Measurements from ENCODE around the gene LCT.
A peak's percentile ranks its signal among the peaks of the same experiment; 100 is the strongest.
"Not testable (repeated sequence)": the region's sequence is repeated elsewhere in the genome, so short reads cannot be mapped to it uniquely, and the experiment has no call there.

The LCT gene

DNA sequence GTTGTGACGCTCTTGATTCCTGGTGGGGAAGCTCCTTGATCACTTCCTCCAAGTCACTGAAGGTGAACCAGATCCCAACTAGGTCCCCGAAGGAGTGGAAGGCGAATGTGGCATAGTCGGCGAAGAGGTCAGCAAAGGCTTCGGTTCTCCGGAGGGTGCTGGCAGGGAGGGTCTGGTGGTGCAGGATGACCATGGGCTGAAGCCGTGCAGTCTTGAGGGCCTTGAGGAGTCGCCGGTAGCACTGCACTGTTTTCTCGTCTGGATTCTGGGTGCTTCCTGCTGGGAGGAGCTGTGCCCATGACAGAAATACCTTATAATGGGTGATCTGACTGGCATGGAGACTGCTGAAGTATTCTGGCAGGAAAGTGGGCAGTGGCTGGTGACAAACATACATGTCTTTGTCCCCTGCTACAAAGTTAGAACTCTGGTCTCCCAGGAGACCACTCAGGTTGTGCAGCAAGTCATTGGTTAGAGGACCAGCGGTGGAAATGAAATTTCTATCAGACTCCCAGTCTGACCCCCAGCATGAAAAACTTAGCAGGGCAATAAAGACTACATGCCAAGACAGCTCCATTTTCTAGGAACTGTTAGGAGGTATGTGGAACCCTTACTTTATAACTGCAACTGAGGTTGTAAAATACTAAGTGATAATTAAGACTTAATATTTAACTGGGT lies at the start of gene LCT:
LCT (minus strand) TSS at position 589 of the 675 bp plus-strand sequence; CDS start at position 574, 15 bp downstream.
- DNase-seq (ENCODE audit: low spot score) = no peak

DNA sequence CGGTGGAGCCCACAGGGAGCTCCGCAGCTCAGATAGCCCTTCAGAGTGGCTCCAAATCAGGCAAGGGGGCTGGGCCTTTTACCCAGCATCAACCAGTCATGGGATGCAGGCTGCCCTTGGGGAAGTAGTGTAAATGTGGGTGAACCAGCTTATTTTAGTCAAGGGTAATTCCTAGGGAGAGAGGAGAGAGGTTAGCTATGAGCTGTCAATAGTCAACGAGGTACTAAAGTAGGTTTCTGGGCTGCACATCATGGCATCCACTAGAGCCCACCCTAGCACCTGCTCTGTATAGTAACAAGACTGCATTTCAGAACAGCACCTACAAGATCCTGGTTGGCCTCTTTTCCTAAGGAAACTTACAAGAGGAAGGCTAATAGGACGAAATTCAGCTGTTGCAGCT lies 48.7 kb upstream of the LCT start:
- no peak for DNase-seq (ENCODE audit: low spot score)

DNA sequence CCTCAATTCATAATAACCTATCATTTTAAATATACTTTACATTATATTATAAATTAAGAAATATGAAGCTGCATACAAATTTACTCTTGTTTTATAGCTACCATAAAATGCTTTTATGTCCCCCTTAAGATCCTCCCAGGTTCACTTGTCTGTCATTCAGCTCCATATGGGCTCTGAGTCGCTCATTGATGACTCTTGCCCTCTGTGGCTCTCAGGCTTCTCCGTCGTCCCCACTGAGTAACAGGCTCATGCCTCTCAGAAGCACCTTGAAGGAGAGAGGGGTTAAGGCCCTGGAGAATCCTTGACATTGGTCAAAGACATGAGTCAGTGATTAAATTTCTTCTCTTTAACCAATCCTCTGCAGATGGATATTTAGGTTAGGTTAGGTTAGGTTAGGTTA lies 45.4 kb upstream of the LCT start:
- no peak for DNase-seq (ENCODE audit: low spot score)

DNA sequence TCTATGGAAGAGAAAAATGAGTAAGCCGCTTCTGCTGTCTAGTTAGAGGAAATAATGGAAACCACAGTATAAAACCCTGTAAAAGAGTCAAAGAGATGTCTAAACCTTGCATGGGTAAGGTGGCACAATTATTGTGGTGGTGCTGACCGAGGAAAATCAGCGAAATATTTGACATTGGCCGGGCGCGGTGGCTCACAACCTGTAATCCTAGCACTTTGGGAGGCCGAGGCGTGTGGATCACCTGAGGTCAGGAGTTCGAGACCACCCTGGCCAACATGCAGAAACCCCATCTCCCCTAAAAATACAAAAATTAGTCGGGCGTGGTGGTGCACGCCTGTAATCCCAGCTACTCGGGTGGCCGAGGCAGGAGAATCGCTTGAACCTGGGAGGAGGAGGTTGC lies 39.8 kb upstream of the LCT start:
- not testable (repeated sequence) for DNase-seq (ENCODE audit: low spot score)

DNA sequence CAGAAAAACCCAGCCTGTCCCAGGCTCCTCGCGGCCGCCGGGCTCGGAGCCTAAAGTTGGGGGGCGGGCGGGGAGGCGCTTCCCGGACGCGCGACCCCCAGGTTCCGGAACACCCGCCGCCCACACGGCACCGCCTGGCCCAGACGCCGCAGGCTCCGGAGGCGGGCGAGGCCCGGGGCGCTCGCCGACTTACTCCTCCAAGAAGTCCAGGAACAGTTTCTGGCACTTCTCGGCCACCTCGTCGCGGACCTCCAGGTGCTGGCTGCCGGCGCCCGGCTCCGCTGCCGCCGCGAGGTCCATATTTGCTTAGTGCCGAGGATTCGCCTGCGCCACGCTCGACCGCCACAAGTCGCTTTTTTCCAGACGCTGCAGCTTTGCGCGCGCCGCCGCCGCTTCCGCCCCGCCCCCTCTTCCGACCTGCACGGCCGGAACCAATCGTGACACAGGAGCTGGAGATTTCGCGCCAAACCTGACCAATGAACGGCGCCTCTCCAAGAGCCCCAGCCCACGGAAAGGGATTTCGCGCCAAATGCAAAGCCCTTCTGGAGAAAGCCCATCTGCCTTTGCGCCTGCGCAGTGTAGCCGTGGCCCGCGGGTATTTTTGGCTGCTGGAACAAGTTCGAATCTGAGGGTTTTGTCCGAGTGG lies 39.2 kb upstream of the LCT start, which contains the start of gene MCM6:
MCM6 (minus strand) TSS at position 378 of the 646 bp plus-strand sequence; CDS start at position 300, 78 bp downstream.
- peak; percentile 82 for DNase-seq (ENCODE audit: low spot score)

DNA sequence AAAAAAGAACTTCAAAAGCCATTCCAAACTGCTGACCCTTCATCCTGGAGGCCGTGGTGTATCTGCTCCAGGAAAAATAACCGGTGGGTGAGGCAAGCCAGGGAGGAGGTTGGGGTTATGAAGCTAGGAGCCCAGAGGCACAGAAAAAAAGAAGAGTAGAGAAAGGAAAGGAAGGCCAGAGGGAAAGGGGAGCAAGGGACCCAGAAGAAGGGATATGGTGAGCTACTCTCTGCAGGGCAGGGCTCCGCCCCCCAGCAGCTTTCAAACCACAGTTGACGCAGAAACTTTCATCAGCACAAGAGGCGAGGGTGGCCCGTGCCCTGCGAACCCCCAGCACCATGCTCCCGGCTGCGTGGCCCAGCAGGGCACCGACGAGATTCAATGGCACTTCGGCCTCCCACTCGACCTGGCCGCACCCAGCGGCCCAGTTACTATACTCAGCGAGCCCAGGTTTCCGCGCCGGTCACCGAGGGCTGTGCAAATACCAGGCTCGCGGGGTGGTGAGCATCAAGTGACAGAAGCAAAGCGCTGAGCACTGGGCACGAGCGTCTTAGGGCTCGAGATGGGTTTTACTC lies 38.6 kb upstream of the LCT start:
- no peak for DNase-seq (ENCODE audit: low spot score)

DNA sequence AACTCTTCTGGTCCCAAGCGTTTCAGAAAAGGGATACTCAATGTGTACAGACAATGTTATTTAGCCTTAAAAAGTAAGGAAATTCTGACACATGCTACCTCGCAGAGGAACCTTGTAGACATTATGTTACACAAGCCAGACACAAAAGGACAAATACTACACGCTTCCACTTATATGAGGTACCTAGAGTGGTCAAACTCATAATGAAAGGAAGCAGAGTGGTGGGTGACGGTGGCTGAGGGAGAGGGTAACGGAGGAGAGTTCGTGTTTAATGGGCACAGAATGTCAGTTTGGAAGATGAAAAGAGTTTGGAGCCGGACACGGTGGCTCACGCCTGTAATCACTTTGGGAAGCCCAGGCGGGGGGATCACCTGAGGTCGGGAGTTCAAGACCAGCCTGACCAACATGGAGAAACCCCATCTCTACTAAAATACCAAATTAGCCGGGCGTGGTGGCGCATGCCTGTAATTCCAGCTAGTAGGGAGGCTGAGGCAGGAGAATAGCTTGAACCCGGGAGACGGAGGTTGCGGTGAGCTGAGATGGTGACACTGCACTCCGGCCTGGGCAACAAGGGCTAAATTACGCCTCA lies 37.9 kb upstream of the LCT start:
- DNase-seq (ENCODE audit: low spot score) = no peak

DNA sequence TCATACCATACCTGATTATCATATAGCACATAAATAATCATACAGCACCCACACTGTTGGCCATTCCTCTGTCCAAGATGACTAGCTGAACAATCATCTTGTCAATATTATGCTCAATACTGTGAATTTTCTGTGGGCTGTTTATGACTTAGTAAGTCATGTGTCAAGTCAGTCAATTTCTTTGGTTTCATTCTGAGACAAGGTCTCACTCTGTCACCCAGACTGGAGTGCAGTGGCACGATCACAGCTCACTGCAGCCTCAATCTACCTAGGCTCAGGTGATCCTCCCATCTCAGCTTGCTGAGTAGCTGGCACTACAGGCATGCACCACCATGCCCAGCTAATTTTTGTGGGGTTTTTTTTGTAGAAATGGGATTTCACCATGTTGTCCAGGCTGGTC lies 33.6 kb upstream of the LCT start:
- no peak for DNase-seq (ENCODE audit: low spot score)

DNA sequence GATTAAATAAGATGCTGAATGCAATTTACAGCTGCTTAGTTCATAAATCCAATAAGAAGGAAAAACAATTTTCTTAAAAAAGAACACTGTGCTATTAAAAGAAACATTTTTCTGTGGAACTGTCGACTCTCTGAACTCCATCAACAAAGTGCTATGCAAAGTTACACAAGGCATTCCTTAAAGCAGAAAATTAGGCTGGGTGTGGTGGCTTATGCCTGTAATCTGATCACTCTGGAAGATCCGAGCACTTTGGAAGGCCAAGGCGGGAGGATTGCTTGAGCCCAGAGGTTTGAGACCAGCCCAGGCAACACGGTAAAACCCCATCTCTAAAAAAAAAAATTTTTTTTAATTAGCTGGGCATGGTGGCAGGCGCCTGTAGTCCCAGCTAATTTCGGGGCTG lies 26.2 kb upstream of the LCT start:
- no peak for DNase-seq (ENCODE audit: low spot score)

DNA sequence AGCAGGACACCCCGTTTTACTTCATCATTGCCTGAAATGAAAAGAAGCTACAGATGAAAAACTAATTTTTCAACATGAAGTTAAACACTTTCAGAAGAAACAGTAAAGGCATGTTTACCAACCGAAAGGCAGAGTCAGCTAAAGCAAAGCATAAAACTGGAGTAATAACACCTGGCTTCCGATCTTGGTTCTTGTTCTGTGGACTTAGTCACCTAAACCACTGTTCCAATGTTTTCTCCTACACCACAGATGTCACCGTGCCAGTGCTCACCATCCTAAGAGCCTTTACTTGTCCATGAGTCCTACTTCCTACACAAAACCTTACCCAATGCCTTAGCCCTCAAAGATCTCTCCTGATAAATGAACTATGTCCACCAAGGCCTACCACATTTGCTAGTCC lies 25.7 kb upstream of the LCT start:
- no peak for DNase-seq (ENCODE audit: low spot score)

DNA sequence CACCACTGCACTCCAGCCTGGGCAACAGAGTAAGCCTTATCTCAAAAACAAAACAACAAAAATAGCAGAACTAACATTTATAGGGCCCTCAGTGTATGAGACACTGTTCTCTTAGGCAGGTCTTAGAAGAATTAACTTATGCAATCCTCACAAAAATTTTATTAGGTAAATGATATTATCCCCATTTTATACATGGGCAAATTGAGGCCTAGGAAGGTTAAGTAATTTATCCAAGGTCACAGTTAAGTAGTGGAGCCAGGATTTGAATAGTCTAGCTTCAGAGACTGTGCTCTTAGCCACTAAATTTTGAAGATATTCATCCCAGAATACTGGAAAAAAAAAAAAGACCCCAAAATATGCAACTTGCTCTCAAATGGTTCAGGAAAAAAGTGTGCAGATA lies 16.4 kb upstream of the LCT start:
- no peak for DNase-seq (ENCODE audit: low spot score)

DNA sequence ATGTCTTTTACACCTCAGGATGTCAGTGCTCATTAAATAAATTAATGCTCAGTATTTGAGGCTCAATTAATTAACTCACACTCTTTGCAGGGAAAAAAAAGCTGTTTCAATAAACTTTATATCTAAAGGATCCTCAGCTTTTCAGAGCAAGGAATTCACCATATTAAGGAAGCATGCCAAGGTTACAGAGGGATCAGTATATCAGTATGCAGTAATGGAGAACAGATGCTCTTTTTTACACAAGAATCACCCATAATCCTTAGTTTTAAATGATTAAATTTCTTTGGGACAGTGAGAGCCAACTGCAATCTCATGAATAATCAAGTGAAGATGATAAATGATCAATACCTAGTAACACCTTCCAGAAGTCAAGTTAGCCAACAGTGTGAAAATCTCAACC lies 14.9 kb upstream of the LCT start:
- no peak for DNase-seq (ENCODE audit: low spot score)

DNA sequence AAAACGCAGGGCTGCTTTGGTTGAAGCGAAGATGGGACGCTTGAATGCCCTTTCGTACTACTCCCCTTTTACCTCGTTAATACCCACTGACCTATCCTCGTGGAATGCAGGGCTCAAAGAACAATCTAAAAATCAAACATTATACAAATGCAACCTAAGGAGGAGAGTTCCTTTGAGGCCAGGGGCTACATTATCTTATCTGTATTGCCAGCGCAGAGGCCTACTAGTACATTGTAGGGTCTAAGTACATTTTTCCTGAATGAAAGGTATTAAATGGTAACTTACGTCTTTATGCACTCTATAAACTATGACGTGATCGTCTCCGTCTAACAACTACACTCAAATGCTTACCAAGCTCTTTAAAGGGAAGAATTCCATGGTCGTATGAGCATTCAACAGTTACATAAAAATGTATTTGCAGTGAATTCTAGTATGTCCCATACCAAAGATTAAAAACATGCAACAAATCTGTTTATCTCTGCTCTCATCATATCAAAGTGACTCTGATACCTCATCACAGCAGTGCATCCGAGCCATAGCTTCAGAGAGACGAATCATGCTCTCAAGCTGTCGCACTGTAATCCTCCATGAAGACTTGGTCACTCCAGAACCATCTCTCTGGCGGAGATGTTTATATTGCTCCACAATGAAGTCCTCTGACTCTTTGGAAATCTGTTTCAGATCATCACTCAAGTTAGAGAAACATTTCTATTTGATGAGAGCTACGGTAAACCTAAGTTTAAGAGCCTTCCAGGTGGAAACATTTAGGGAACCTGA lies 14.1 kb upstream of the LCT start:
- no peak for DNase-seq (ENCODE audit: low spot score)

DNA sequence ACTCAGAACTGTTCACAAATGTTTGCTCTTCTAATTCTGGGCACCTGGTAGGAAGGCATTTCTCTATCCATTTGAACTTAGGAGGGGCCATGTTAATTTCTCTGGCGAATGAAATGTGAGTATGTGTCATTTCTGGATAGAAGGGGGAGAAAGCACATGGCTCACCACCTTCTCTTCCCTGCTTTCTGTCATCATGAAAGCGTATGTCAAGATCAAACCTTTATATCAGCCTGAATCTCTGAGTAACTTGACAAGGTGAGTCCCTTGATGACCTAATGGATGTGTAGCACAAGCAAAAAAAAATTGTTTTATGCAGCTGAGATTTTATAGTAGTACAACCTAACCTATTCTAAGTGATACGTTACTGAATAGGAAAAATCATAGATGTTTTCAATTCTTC lies 12.1 kb upstream of the LCT start:
- no peak for DNase-seq (ENCODE audit: low spot score)

DNA sequence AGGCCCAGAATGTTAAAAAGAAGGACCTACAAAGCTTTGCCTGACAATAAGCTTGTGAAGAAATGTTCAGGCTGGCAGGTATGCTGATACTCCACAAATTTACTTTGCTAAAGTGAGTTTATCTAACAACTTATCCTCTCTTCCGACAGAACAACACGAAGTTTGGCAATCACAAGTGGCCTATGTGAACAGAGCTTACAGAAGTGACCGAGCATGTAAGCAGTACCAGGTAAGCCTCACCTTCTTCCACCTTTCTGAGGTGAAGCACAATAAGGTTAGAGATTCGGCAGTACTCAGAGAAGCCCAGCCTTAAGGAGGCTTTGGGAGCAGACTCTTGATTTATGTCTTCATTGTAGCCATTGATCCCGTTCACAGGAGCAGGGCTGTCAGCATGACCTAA lies 9.0 kb upstream of the LCT start:
- no peak for DNase-seq (ENCODE audit: low spot score)

DNA sequence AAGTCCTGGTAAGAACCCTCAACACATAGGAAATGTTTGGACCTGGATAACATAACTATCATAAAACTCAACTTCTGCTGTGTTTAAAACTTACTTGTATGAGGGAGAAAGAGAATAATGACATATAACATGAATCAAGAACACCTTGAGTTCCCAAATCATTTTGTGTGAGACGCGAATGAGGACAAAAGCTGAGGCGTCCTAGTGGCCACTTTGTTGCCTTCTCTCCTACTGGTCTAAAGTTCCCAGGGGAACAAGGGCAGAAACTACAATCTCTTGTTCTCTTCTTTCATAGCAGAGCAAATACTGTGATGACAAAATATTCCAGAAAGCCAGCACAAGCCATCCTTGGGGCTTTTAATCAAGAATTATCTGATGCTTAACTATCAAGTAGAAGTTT lies 8.3 kb upstream of the LCT start:
- DNase-seq (ENCODE audit: low spot score) = no peak

DNA sequence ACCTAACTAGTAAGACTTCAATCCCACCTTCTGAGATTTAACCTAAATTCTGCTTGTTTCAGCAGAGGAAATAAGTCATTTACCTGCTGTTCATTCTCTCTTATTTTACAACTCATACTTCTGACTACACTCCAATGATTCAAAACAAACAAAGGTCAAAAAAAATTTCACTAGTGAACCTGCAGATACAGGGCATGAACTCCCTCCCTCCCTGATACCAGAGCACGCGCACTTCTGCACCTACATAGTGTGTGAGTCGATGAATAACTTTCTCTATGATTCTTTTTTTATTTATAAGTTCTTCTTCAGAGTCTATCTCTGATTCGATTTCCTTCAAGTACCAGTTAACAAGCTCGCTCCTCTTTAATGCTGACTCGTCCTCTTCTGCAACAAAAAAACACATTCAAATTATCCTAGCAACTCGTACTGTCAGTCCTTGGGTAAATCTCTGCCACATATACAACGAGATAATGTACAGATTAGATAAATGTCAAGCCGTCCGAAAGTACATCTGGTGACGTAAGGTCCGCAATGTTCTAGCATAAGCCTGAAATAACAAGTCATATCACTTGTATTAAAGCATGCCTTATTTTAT lies 7.4 kb upstream of the LCT start:
- no peak for DNase-seq (ENCODE audit: low spot score)

DNA sequence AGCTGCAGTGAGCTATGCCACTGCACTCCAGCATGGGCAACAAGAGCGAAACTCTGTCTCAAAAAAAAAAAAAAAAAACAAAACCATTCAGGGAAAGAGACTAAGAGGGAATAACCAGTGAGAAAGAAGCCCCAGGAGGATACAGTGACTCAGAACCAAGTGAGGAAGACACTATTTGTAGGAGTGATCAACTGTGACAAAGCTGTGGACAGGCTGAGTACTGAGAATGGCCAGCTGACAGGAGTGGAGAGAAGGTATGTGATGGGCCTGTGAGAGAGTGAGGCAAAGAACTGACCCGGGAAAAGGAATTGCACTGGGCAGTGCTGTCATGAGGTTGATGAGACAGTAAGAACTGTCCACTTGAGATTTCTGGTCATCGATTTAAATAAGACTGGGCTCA lies 6.7 kb upstream of the LCT start:
- DNase-seq (ENCODE audit: low spot score) = no peak

DNA sequence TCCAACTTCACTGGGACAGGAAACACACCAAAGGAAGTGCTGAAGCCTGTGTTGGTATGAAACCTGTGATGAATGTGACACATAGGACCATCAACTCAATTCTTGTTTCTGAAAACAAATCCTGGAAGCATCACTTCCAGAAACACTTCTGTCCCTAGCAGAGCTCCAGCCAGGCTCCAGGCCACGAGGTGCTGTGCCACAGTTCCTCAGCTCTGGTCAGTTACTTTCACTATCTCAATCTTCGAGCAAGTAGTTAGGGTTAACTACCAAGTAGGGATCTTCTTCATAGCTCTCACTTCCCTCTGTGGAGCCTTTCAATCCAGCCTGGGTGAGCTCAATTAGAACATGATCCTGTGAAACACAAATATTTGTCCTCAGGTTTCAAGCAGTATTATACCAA lies 3.6 kb upstream of the LCT start:
- no peak for DNase-seq (ENCODE audit: low spot score)

DNA sequence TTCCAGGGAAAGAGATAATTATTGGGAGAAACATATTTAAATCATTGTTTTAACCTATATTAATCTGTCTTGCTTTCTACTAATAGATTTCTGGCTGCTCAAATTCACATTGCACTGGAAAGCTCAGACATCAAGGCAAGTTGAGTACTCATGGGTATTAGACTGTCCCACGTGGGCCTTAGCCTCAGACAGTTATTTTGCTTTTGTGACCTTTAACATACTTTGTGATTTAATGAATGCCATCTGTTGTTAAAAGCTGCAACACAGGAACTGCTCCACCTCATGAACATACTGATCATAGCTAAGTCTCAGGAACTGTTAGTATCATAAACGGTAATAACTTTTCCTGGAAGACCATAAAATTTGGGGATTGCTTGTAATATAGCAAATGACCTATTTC lies 2.7 kb upstream of the LCT start:
- no peak for DNase-seq (ENCODE audit: low spot score)

DNA sequence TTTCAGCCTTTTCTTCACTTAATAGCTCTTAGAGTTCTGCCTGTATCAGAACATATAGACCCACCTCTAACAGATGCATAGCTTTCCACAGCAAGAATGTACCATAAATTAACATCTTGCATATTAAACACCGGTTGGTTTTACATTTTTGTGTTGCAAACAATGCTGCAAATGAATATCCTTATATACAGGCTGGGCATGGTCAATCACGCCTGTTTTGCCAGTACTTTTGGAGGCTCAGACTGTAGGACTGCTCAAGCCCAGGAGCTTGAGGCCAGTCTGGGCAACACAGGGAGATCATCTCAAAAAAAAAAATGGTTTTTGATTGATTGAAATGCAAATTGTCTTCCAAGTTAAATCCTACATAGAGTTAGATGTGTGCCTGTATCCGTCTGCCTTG lies 1.5 kb upstream of the LCT start:
- no peak for DNase-seq (ENCODE audit: low spot score)

DNA sequence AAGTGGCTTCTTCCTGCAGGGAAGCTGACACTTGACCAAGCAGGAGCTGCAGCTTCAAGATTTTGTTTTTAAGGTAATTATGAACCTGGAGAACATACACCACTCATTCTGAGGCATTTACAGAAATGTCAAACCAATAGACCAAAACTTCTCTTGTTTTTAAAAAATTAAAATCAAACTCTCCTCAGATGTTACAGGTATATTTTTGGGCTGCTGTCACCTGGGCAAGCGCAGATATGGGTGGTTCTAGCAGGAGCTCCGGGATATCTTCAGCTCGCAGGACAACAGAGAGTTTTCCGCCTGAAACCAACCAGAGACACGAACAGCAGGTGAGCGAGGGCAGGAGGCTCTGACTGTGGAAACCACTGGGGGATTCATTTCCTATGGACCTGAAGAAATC lies 4.1 kb downstream of the LCT start:
- no peak for DNase-seq (ENCODE audit: low spot score)
